HG03039 (cell line): Measurements from ENCODE around the gene ZNF835.

Experiments used
- ATAC-seq: cut with Tn5 transposase; IDR thresholded peaks from one replicate; pipeline ENCODE4 v1.9.1; 2021; ENCODE audit warnings: mild to moderate bottlenecking, moderate library complexity; ENCODE audit not compliant: unreplicated experiment

ZNF835 gene

DNA sequence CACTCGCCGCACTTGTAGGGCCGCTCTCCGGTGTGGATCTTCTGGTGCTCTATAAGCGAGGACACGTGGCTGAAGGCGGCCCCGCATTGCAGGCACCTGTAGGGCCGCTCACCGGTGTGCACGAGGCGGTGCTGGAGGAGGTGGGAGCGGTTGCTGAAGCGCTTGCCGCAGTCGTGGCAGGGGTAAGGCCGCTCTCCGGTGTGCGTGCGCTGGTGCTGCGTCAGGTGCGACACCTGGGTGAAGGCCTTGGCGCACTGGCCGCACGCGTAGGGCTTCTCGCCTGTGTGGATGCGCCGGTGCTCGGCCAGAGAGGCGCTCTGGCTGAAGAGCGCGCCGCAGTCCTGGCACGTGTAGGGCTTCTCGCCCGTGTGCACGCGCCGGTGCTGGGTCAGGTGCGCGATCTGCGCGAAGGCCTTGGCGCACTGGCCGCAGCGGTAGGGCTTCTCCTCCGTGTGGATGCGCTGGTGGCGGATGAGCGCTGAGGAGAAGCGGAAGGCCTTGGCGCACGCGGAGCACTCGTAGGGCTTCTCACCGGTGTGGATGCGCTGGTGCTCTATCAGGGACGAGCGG is 7.5 kb downstream of the ZNF835 start:
- no peak for ATAC-seq

GRCh38 chr19:56661248-56661647 is 10.3 kb downstream of the ZNF835 start:
- ATAC-seq = no peak

DNA sequence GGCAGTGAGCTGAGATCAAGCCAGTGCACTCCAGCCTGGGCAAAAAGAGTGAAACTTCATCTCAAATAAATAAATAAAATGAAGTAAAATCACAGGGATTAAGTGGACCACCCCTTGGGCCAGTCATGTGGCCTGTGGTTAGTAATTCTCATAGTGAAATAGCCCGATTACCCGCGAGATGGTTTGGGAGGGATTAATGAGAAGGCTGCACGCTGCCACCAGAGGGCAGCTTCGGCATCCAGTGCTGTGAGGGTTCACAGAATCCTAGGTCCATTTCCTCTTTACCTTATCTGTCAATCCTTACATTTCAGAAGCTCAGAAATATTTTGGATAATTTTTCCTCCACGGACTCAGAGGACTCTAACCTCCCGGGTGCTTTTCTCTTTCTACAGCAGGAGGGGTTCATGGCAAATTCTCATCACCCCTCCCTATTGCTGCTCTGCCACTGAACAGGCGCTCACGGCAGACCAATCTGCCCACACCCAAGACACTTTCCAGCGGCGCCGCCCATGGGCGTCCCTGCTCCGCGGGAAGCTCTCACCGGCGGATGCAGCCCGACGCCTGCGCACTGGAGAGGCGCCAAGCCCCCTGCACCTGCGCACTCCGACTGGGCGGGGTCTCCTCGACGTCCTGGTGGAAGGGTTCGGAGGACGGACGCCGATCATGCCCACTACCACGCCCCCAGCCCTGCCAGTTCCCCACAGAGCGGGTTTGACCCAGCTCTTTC is 11.0 kb downstream of the ZNF835 start:
- ATAC-seq = no peak

DNA sequence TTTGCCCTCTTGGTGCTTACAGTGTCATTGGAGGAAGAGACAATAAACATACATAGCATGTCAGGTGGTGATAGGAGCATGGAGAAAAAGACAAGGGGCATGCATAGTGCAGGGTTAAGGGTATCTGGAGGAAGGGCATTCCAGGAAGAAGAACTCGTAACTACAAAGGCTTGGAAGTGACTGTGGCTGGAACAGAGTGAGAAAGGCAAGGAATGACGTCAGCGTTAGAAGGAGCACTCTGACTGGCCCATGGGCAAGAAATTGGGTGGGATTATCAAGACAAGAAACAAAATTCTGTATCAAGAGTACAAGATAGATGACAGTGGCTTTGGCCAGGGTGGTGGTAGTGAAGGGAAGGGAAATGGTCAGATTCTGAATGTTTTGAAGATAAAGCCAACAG is 17.4 kb downstream of the ZNF835 start:
- ATAC-seq = no peak

DNA sequence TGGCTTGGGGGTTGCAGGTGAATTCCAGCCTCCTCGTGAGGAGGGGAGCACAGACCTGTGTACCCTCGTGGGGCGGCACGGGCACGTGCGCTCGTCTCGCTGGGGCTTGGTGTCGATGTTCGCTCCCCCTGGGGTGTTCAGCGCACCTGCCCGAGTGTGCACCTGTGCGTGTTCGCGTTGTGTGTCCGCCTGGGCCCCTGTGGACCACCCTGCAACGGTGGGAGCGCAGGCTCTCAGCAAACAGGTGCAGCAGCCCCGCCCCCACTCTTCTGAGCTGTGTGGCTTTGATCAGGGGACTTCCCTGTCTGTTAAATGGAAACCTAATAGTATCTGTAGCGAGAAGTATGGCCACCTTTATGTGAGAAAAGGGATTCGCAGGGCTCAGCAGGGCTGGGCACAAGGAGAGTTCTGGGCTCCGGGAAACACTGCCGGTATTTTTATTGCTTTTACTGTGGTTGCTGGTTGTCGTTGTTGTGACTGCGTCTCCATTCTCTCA is 28.0 kb downstream of the ZNF835 start:
- ATAC-seq = no peak

DNA sequence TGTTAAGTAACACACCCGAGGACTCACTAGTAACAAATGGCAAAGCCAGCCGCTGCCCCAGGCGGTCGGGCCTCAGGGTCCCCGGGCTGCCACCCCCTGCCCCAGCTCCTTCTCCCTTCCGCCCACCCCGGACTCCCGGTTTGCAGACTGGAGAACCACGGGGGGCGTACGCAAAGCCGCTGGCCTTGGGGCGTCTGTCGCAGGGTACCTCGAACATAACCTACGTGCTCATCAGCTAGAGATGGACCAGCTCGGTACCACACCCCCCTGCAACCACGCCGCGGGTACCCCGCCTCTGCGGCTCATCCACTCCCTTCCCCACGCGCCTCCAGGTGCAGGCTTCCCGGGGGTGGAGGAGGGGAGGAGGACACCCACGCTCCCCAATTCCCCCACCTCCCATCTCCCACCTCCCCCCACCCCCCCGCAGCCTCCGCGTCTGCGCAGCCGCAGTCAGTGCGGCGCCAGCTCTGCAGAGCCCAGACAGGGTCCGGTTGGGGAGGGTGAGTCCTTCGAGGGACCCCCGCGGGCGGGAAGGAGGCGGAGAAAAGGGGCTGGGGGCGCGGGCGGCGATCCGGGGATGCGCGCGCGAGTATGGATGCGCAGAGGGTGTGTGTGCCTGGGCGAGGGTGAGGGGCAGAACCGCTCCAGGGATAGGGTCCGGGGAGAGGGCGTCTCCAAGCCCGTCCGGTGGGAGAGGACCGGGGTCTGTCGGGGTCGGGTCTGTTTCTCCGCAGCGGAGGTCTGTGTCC is 28.7 kb downstream of the ZNF835 start, which contains the start of gene SMIM17:
Gene SMIM17 (plus strand): TSS at position 449 of the 749 bp plus-strand sequence. CDS start 2,509 bp downstream, outside the sequence.
- ATAC-seq = no peak

- ATAC-seq = no peak
Observed at GRCh38 chr19:56639217-56639616, 32.3 kb downstream of the ZNF835 start.

- no peak for ATAC-seq
Observed at GRCh38 chr19:56637976-56638555, 33.5 kb downstream of the ZNF835 start.

DNA sequence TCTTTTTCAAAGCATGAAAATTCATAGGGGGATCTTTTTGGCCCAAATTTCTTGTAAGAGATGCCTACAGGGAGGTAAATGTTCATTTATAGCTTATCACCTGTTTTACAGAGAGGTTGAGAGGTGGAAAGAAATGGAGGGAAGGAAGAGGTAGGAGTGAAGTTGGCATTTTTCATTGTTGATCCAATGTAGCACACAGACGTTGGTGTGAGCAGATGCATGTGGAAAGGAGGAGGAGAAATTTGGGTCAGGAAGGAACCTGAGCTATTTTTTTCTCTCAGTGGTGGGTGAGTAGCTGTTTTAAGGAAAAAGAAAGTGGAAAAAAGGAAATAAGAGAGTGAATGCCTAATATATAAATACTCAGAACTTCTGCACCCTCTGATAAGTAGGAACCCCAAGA is 38.5 kb downstream of the ZNF835 start:
- no peak for ATAC-seq

- ATAC-seq = no peak
Observed at GRCh38 chr19:56625708-56626107, 45.8 kb downstream of the ZNF835 start.

GRCh38 chr19:56623006-56623405 is 48.6 kb downstream of the ZNF835 start:
- ATAC-seq = no peak

GRCh38 chr19:56622374-56622773 is 49.2 kb downstream of the ZNF835 start:
- ATAC-seq = no peak

GRCh38 chr19:56619121-56619520 is 52.4 kb downstream of the ZNF835 start:
- ATAC-seq = no peak

GRCh38 chr19:56617531-56617930 is 54.0 kb downstream of the ZNF835 start:
- no peak for ATAC-seq

- no peak for ATAC-seq
Observed at GRCh38 chr19:56613639-56614038, 57.9 kb downstream of the ZNF835 start.

DNA sequence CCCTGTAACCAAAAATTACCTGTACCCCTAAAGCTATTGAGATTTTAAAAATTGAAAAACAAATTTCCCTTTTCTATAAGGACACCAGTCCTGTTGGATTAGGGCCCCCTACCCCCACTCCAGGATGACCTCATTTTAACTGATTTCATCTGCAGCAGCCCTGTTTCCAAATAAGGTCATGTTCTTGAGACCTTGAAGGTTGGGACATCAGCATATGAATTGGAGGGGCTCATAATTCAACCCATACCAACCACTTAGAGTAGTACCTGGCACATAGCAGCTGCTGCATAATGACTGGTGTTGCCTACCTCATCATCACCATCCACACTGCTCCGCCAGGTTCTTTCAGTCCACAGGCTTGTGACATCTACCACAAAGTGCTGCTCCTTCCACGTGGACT is 58.8 kb downstream of the ZNF835 start:
- ATAC-seq = no peak
